BE2C (cell line): ENCODE results near the gene PRDM13.

Source experiments
- DNase-seq: peaks from one replicate; pipeline ENCODE4 v3.0.0-alpha.2; 2020
- H3K27me3 ChIP-seq: fragments of 250-450 bp; sonication (Bioruptor Pico); 2 replicates; pipeline ENCODE4 v1.5.1; 2020; ENCODE audit warnings: mild to moderate bottlenecking
- H3K36me3 ChIP-seq: fragments of 250-450 bp; sonication (Bioruptor Pico); 2 replicates; pipeline ENCODE4 v1.5.1; 2020; ENCODE audit warnings: mild to moderate bottlenecking
- H3K4me1 ChIP-seq: fragments of 250-450 bp; sonication (Bioruptor Pico); 2 replicates; pipeline ENCODE4 v1.5.1; 2020
- H3K4me3 ChIP-seq: 2 replicates; pipeline ENCODE4 v1.5.1; 2011; ENCODE audit warnings: low read depth, low read length
- H3K9me3 ChIP-seq: fragments of 250-450 bp; sonication (Bioruptor Pico); 2 replicates; pipeline ENCODE4 v1.5.1; 2020
- CTCF ChIP-seq: IDR thresholded peaks from 2 replicates; pipeline ENCODE4 v1.5.1; 2012; ENCODE audit warnings: mild to moderate bottlenecking, low read depth, low read length

The PRDM13 gene

GRCh38 chr6:99660206-99660605 is 53.6 kb downstream of the PRDM13 start:
- no peaks in the 10 kb centered on the region for H3K4me1 ChIP-seq
- no peaks in the 10 kb centered on the region for H3K27me3 ChIP-seq
- no peaks in the 10 kb centered on the region for H3K9me3 ChIP-seq
- no peak for DNase-seq
- no peak overlapping the region for H3K4me3 ChIP-seq
- TF ChIP-seq CTCF, result no peak
- H3K36me3 ChIP-seq, result no peaks in the 10 kb centered on the region

GRCh38 chr6:99661870-99662269 is 55.2 kb downstream of the PRDM13 start:
- no peaks in the 10 kb centered on the region for H3K4me1 ChIP-seq
- no peaks in the 10 kb centered on the region for H3K9me3 ChIP-seq
- H3K4me3 ChIP-seq, result no peak overlapping the region
- H3K36me3 ChIP-seq, result no peaks in the 10 kb centered on the region
- peaks cover 6% of the 10 kb centered on the region; the same call in 1 of the 2 replicates for H3K27me3 ChIP-seq
- no peak for TF ChIP-seq CTCF
- DNase-seq, result no peak

GRCh38 chr6:99662616-99663015 is 56.0 kb downstream of the PRDM13 start:
- Histone ChIP-seq H3K9me3 (no peaks in the 10 kb centered on the region), H3K4me3 (no peak overlapping the region), H3K4me1 (no peaks in the 10 kb centered on the region), H3K27me3 (peaks cover 6% of the 10 kb centered on the region; the same call in 1 of the 2 replicates), H3K36me3 (no peaks in the 10 kb centered on the region)
- no peak for DNase-seq
- no peak for TF ChIP-seq CTCF
